Measurements from ENCODE around the gene NHS. TPM values are rescaled to one million over a fixed set of nuclear protein-coding genes. Genes with fewer than 3 reads are reported as not detected.

The NHS gene
- 1 to 10 TPM; 2.4 to 5.4 (median 4.0) TPM for total RNA-seq

DNA sequence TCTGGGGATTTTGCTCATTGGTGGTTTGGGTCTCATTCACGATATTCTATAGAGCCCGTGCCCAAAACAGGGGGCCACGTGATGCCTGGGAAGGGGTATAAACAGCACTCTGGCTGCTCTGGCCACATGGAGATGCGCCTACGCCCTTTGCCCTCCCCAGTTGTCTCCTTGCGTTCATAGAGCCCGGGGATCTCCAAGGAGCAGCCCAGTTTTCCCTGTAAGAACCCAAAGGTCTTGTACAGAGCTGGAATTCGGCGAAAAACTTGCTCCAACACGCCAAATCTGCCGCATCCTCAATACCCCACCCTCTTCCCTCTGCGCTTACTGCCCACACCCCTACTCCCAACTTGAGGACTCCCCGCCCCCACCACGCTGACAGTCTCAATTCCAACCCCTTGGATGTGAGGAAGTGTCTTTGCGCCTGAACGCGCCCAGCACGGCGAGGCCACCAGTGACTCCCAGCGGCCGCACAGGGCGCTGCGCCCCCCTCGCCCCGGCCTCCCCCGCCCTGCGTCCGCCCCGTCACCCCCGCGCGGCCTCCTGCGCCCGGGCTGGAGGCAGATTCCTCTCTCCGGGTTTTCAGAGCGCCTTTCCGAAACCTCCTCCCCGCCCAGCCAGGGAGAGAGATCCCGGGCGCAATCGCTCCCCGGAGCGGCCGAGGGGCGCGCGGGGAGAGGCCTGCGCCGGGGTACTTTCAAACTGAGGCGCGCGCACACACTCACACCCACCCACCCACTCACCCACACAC lies at the start of gene NHS:
NHS (plus strand) TSS at position 582 of the 748 bp plus-strand sequence. CDS start 558 bp downstream, outside the sequence.
- 3 to 34% methylated on average over 21 to 52 of the region's 52 CpGs for WGBS, 2 donors
- intact Hi-C loops (cut with DNase I; ENCODE audit: low total_unique reads): no loop called here
- peak; percentile 40 to 90 for DNase-seq (ENCODE audit: low spot score in 2 of 2)
- no peak for TF ChIP-seq POLR2A (IDR thresholded peaks at IDR 0.05)
- TF ChIP-seq, protein P1, sequence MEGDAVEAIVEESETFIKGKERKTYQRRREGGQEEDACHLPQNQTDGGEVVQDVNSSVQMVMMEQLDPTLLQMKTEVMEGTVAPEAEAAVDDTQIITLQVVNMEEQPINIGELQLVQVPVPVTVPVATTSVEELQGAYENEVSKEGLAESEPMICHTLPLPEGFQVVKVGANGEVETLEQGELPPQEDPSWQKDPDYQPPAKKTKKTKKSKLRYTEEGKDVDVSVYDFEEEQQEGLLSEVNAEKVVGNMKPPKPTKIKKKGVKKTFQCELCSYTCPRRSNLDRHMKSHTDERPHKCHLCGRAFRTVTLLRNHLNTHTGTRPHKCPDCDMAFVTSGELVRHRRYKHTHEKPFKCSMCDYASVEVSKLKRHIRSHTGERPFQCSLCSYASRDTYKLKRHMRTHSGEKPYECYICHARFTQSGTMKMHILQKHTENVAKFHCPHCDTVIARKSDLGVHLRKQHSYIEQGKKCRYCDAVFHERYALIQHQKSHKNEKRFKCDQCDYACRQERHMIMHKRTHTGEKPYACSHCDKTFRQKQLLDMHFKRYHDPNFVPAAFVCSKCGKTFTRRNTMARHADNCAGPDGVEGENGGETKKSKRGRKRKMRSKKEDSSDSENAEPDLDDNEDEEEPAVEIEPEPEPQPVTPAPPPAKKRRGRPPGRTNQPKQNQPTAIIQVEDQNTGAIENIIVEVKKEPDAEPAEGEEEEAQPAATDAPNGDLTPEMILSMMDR (IDR thresholded peaks at IDR 0.05): no peak
- H3K4me3 ChIP-seq (ENCODE audit: low read depth, poor library complexity, severe bottlenecking): peak within 1 kb of the TSS; percentile 25

DNA sequence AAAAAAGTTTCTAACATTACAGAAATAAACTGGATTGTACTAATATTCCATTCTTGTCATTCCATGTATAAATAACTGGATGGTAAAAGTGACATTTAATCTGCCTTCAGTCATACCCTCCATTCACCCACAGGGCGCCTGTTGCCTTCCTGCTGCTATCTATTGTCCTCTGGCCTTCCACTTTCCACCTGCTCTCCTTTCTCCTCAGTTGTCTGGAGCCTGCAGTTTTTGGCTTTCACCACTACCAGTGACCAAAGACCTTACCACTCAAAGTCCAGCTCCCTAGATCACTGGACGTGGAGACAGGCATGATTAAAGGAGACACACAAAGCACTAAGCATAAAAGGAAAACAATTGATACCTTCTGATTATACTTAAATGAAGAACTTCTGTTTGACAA lies 46.2 kb upstream of the NHS start:
- no peak overlapping the region for H3K4me3 ChIP-seq (ENCODE audit: low read depth, poor library complexity, severe bottlenecking)
- whole genome bisulfite sequencing, 2 donors: 58 to 89% methylated on average over 2 of the region's 2 CpGs

DNA sequence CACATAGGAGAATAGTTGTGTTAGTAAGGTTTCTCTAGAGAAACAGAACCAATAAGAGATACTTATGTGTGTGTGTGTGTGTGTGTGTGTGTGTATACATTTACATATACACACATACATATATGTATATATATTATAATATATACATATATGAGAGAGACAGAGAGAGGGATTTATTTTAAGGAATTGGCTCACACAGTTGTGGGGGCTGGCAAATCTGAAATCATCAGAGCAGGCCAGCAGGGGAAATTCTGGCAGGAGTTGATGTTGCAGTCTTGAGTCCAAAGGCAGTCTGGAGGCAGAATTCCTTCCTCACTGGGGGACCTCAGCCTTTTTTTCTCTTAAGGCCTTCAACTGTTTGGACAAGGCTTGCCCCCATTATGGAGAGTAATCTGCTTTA lies 38.6 kb upstream of the NHS start:
- TF ChIP-seq, protein P1 (IDR thresholded peaks at IDR 0.05): no peak
- TF ChIP-seq POLR2A (IDR thresholded peaks at IDR 0.05): no peak
- no peak for DNase-seq (ENCODE audit: low spot score in 2 of 2)
- no peak overlapping the region for H3K4me3 ChIP-seq (ENCODE audit: low read depth, poor library complexity, severe bottlenecking)
- intact Hi-C loops (cut with DNase I; ENCODE audit: low total_unique reads): no loop called here

More for the DNA sequence above, 46.2 kb upstream of the NHS start:
- DNase-seq (ENCODE audit: low spot score in 2 of 2): no peak
- intact Hi-C loops (cut with DNase I; ENCODE audit: low total_unique reads): no loop called here
- TF ChIP-seq, protein P1 (IDR thresholded peaks at IDR 0.05): no peak
- no peak for TF ChIP-seq POLR2A (IDR thresholded peaks at IDR 0.05)

DNA sequence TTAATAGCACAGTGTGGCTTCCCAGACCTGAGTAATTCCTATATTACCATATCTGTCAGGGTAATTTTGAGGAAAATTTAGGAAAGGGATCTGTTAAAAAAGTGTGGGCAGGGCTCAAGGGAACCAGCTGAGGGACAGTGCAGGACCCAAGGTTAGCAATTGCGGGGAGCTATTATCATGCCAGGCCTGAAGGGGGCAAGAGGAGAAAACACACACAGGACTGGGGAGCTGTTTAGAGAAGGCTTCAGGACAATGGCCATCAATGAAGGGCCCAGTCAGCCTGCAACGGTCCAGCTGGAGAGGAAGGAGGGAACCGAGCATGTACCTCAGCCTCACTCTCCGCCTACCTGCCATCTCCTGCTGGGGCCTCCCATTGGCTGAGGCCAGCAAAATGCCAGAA lies 19.0 kb upstream of the NHS start:
- TF ChIP-seq, protein P1 (IDR thresholded peaks at IDR 0.05): no peak
- no peak for TF ChIP-seq POLR2A (IDR thresholded peaks at IDR 0.05)
- DNase-seq (ENCODE audit: low spot score in 2 of 2): no peak
- no peak overlapping the region for H3K4me3 ChIP-seq (ENCODE audit: low read depth, poor library complexity, severe bottlenecking)
- intact Hi-C loops (cut with DNase I; ENCODE audit: low total_unique reads): no loop called here
- 67 to 91% methylated on average over 4 of the region's 4 CpGs for WGBS, 2 donors

DNA sequence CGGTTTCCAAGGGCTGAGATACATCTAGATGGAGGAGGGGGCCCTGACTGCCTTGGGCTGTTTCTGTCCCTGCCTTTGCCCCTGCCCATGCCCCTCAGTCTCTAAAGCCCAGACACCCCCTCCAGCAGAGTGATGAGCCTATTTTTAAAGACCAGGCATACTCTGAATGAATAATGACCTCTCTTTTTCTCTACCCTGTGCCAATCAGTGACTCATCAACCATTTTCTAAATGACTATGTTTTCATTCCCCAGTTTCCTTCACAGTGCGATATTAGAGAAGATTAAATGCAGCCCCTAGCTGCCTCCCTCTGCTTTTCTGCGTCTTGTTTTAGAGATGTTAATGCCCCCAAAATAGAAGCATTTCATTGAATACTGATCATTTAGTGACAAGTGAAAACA lies 15.5 kb upstream of the NHS start:
- no peak overlapping the region for H3K4me3 ChIP-seq (ENCODE audit: low read depth, poor library complexity, severe bottlenecking)
- 18 to 34% methylated on average over 3 of the region's 3 CpGs for WGBS, 2 donors
- intact Hi-C loops (cut with DNase I; ENCODE audit: low total_unique reads): no loop called here
- no peak for DNase-seq (ENCODE audit: low spot score in 2 of 2)
- no peak for TF ChIP-seq POLR2A (IDR thresholded peaks at IDR 0.05)
- TF ChIP-seq, protein P1 (IDR thresholded peaks at IDR 0.05): no peak

DNA sequence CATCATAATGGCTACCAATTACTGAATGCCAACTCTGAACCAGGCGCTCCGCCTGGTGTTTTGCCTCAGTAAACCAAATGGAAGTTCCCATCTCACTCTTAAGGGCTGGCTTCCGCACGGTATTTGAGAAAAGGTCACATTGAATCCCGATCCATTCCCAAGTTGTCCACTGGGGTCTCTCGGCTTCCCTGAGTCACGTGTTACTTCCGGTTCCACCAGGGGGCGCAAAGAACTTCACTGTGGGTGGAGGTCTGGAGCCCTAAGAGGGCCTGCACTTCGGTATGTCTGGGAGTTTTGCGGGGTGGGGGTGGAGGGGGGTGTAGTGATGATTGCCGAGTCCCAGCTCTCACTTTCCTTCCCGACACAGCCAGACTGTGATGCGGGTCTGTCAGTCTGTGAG lies 13.4 kb upstream of the NHS start:
- no peak for DNase-seq (ENCODE audit: low spot score in 2 of 2)
- 67 to 91% methylated on average over 11 to 14 of the region's 14 CpGs for WGBS, 2 donors
- no peak overlapping the region for H3K4me3 ChIP-seq (ENCODE audit: low read depth, poor library complexity, severe bottlenecking)
- intact Hi-C loops (cut with DNase I; ENCODE audit: low total_unique reads): no loop called here
- no peak for TF ChIP-seq POLR2A (IDR thresholded peaks at IDR 0.05)
- TF ChIP-seq, protein P1 (IDR thresholded peaks at IDR 0.05): no peak
